GM12875 (cell line): ENCODE results near the gene CDK14.

Source experiments
- H3K4me3 ChIP-seq: one replicate; pipeline ENCODE4 v1.5.1; 2011; ENCODE audit warnings: low read depth, low read length, control low read depth
- TF ChIP-seq, protein P1 (sequence below): IDR thresholded peaks from 2 replicates; pipeline ENCODE4 v1.5.1; 2011; ENCODE audit warnings: low read depth, mild to moderate bottlenecking, control low read depth, inconsistent platforms, low read length, moderate library complexity, borderline replicate concordance; ENCODE audit not compliant: insufficient read depth

Gene CDK14

DNA sequence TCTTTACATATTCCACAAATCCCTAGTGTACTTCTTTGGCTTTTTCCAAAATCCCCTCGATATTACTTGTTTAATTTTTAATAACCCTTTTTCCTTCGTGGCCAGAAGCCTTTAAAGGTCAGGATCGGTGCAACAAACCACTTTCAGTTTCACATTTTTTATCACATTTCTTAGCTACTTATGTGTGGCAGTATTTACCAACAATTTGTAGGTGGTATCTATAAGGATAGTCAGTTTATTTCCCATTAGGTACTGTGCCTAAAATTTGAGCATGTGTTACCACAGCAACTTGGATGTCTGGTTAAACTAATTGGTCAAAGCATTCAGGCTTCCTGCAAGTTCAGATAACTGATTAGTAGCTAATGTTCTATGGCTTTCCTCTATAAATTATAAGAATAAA, 104.9 kb downstream of the CDK14 start:
- TF ChIP-seq, protein P1, sequence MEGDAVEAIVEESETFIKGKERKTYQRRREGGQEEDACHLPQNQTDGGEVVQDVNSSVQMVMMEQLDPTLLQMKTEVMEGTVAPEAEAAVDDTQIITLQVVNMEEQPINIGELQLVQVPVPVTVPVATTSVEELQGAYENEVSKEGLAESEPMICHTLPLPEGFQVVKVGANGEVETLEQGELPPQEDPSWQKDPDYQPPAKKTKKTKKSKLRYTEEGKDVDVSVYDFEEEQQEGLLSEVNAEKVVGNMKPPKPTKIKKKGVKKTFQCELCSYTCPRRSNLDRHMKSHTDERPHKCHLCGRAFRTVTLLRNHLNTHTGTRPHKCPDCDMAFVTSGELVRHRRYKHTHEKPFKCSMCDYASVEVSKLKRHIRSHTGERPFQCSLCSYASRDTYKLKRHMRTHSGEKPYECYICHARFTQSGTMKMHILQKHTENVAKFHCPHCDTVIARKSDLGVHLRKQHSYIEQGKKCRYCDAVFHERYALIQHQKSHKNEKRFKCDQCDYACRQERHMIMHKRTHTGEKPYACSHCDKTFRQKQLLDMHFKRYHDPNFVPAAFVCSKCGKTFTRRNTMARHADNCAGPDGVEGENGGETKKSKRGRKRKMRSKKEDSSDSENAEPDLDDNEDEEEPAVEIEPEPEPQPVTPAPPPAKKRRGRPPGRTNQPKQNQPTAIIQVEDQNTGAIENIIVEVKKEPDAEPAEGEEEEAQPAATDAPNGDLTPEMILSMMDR: no peak
- no peak overlapping the region for H3K4me3 ChIP-seq

DNA sequence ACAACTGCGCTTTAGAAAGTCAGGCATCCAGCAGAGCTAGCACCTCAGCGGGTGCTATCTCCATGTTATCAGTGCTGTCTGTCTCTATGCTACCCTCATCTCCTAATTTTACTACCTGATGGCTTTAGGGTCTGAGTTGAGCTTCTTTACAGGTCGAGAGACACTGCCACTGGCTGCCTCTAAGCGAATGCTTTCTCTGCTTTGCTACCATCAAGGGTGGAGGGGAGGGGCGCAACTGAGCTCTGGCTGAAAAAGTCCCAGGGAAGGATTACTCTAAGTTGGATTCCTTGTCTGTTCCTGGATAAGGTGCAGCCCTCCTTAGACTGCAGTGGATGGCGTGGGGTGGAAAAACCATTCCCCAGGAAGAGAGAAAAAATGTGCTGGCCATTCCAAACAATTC, 105.7 kb downstream of the CDK14 start:
- TF ChIP-seq, protein P1: no peak
- no peak overlapping the region for H3K4me3 ChIP-seq

DNA sequence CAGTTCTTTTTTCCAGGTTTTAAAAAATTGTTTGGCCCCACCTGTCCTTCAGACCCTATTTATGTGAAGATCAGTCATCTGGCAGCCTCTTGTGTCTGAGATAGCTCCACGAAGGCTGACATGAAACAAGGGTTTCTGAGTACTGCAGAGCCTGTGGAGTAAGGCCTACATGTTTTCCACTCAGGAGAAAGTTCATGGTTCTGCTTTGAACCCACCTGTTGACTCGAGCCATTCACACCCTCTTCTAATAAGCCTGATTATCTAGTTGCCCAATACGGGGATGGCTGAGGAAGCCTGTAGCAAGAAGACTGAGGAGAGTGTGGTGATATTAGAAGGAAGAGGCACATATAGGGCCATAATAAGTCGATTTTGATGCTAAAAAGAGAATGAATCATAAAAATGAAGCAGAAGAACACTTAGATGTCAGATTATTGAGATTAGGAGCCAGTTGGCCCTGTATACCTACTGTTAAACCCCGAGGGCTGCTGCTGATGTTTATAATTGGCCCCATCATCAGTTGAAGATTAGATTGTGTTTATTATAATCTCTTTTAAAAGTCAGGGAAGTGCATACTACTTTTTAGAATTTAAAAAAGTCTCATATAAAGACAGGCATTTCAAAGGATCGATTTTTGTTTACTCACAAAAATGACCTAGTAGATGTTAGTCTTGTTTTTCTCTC, 109.4 kb downstream of the CDK14 start:
- H3K4me3 ChIP-seq: no peak overlapping the region
- TF ChIP-seq, protein P1: no peak

DNA sequence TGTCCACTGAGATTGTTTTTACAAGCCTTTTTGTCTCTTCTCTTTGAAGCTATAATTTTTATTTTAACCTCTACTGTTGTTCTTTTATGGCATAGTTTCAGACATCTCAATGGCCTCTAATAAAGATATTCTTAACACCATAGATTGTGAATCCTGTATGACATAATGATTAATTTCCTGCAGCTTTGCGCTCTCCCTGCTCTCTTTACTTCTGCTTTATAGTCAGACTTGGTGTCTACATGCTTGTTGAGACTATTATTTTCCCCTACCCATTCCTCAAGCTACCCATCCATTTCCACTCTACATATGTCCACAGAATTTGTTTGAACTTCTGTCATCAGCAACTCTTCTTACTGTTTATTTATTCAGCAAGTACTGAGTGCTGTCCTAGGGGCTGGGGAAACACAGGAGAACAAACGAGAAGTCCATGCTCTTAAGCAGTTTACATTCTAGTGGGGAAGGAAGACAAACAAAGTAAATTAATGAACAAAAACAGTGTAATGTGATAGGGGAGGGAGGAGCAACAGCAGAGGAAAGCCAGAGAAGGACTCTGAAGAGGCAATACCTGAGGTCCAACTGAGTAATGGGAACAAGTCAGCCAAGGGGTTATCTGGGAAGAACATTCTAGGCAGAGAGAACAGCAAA, 110.1 kb downstream of the CDK14 start:
- H3K4me3 ChIP-seq: no peak overlapping the region
- TF ChIP-seq, protein P1: no peak

DNA sequence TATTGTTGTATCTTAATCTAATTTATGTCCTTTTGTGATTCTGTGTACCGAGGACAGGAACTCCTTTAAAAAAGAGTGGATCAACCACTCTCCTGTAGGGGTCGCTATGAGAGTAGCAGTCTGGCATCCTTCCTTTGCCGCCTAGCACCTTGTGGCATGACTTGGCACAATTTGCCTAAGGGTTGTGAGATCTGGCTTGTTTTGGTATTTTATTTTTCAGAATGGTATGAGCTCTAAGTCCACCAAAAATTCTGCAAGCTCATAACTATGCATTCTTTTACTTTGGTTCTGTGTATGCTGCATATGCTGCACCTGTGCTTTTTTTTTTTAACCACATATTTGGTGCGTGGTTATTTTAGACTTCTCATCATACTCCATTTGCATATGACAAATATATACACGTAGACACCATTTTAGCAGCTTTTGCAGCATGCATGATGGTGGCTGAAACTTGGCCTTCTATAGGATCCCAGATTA, 112.8 kb downstream of the CDK14 start:
- H3K4me3 ChIP-seq: no peak overlapping the region
- TF ChIP-seq, protein P1: peak; percentile 76

DNA sequence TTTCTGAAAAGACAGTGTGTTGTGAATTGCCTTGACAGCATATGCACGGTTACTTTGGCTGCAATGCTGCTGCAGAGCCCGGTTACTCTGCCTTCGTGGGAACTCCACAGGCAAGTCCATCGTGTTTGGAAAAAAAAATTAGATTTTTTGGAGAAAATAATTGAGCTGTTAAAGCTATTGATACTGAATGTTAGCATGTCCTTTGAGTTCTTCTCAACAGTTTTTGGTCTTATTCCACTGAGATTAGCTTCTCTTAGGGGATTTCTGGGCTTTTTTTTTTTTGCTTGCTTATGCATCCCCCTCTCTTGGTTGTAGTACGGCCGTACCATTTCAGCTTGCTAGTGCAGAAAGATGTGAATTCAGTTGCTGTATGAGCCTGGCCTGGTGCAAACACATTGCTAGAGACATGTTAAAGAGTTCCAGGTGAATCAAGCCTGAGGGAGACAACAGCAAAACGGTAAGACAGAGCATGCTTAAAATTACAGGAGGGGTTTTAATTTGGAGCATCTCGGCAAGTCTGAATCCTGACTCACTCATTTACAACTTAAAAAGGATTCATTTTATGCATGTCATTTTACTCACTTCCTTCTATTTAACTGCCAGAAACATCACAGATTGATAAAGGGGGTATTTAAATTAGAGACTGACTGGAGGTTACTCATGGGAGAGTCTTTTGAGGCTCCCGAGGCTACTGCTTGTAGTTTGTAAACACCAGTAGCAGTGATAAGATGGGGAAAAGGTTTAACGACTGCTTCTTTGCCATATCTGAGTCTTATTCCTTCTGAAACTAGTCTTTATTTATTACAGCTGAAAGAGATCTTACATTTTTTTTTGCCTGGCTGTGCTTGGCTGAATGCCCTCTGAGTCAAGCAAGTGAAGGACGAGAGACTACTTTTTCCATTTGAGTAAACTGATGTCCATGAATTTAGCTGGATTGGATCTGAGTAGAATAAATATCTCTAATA, 113.7 kb downstream of the CDK14 start:
- peak overlapping the region; percentile 38 for H3K4me3 ChIP-seq
- TF ChIP-seq, protein P1: no peak

DNA sequence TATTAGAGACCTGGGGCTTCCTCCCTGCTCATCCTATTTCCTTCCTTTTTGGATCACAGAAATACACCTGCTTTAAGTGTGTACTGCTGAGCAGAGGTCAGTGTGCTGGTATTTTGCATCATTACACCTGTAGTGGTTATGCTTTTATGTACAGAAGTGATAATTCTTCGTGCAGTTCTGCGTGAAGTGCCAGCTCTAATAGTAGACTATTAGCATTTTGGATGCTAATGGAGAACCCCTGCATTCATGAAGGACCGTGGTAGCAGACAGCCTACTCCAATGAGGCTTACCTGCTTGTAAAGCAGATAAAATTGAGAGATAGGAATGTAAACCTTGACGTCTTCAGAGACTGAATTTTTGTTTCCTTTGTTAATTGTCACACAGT, 114.3 kb downstream of the CDK14 start:
- TF ChIP-seq, protein P1: no peak

More for the DNA sequence above, 114.3 kb downstream of the CDK14 start:
- peak overlapping the region; percentile 28 for H3K4me3 ChIP-seq
